Measurements from ENCODE around the gene CALHM6.

DNA sequence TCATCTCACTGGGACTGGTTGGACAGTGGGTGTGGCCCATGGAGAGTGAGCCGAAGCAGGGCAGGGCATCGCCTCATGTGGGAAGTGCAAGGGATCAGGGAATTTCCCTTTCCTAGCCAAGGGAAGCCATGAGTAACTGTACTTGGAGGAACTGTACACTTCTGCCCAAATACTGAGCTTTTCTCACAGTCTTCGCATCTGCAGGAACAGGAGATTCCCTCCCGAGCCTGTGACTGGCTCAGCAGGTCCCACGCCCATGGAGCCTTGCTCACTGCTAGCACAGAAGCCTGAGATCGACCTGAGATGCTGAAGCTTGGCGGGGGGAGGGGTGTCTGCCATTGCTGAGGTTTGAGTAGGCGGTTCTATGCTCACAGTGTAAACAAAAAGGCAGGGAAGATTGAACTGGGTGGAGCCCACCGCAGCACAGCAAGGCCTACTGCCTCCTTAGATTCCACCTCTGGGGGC, 39.8 kb downstream of the CALHM6 start:
- no peak for TF ChIP-seq BCL11A (IDR thresholded peaks at IDR 0.05; ENCODE audit: low read depth in 2 of 2, low read length in 2 of 2)
- TF ChIP-seq SP1 (IDR thresholded peaks at IDR 0.05; ENCODE audit: low read depth, low read length) = no peak
- TF ChIP-seq, protein P1, sequence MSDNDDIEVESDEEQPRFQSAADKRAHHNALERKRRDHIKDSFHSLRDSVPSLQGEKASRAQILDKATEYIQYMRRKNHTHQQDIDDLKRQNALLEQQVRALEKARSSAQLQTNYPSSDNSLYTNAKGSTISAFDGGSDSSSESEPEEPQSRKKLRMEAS (IDR thresholded peaks at IDR 0.05) = no peak

All from H1 (cell line).